Lower lobe of right lung (tissue), 2 donors: Measurements from ENCODE around the gene CCL11. TPM values are rescaled to one million over a fixed set of nuclear protein-coding genes. Genes with fewer than 3 reads are reported as not detected.

Experiments used
- ATAC-seq, 2 donors: fragments of 200-7000 bp; cut with Tn5 transposase; one replicate each; pipeline ENCODE4 v1.9.1; 2020 to 2022; ENCODE audit warnings: mild to moderate bottlenecking in 2 of 2, moderate library complexity in 2 of 2
- DNase-seq: peaks from one replicate; pipeline ENCODE4 v3.0.0-alpha.2; 2020
- H3K27ac ChIP-seq: fragments of 200-600 bp; one replicate; pipeline ENCODE4 v1.8.0; 2022
- H3K27me3 ChIP-seq: fragments of 200-600 bp; one replicate; pipeline ENCODE4 v1.8.0; 2022; ENCODE audit warnings: low read depth
- H3K36me3 ChIP-seq: fragments of 200-600 bp; one replicate; pipeline ENCODE4 v1.8.0; 2022; ENCODE audit warnings: mild to moderate bottlenecking
- H3K4me1 ChIP-seq: fragments of 200-600 bp; one replicate; pipeline ENCODE4 v1.8.0; 2022
- H3K4me3 ChIP-seq: fragments of 200-600 bp; one replicate; pipeline ENCODE4 v1.8.0; 2022; ENCODE audit warnings: mild to moderate bottlenecking
- H3K9me3 ChIP-seq: fragments of 200-600 bp; one replicate; pipeline ENCODE4 v1.8.0; 2022
- intact Hi-C: fragments of 100-400 bp; cut with DNase I; formaldehyde crosslinking; loops from one replicate; pipeline ENCODE4 v1.11.0; 2022
- total RNA-seq: library from RNA; stranded (reverse); fragmentation: NEBNext Ultra II Directional; extraction: Animal tissue kit (Norgen Biotek cat#: 25700); gene quantifications from one replicate; pipeline ENCODE4 v1.2.1, GENCODE V29; 2021
- TF ChIP-seq, protein P1 (sequence below): fragments of 200-600 bp; IDR thresholded peaks from one replicate; pipeline ENCODE4 v1.8.0; 2022; ENCODE audit warnings: antibody characterized with exemption, mild to moderate bottlenecking
- donor health status: DM: no; HTN: yes; CAD: no; lungs with severe emphysema.

The CCL11 gene
- total RNA-seq, 1 donor from 2014 or later = 1.1 TPM

- no peaks in the 10 kb centered on the region for H3K27me3 ChIP-seq
- H3K36me3 ChIP-seq = no peaks in the 10 kb centered on the region
- H3K4me1 ChIP-seq = peaks cover 86% of the 10 kb centered on the region
- intact Hi-C loops = no loop called here
- peak overlapping the region; percentile 71 for H3K27ac ChIP-seq
- DNase-seq (no peak), ATAC-seq (no peak)
- H3K9me3 ChIP-seq = no peaks in the 10 kb centered on the region
- TF ChIP-seq, protein P1, sequence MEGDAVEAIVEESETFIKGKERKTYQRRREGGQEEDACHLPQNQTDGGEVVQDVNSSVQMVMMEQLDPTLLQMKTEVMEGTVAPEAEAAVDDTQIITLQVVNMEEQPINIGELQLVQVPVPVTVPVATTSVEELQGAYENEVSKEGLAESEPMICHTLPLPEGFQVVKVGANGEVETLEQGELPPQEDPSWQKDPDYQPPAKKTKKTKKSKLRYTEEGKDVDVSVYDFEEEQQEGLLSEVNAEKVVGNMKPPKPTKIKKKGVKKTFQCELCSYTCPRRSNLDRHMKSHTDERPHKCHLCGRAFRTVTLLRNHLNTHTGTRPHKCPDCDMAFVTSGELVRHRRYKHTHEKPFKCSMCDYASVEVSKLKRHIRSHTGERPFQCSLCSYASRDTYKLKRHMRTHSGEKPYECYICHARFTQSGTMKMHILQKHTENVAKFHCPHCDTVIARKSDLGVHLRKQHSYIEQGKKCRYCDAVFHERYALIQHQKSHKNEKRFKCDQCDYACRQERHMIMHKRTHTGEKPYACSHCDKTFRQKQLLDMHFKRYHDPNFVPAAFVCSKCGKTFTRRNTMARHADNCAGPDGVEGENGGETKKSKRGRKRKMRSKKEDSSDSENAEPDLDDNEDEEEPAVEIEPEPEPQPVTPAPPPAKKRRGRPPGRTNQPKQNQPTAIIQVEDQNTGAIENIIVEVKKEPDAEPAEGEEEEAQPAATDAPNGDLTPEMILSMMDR = no peak
- H3K4me3 ChIP-seq = no peak overlapping the region
These were observed 32.4 kb upstream of the CCL11 start for GRCh38 chr17:34253139-34253525.

GRCh38 chr17:34254146-34254545, 31.4 kb upstream of the CCL11 start:
- no peaks in the 10 kb centered on the region for H3K36me3 ChIP-seq
- no peaks in the 10 kb centered on the region for H3K9me3 ChIP-seq
- H3K4me1 ChIP-seq = peaks cover 76% of the 10 kb centered on the region
- intact Hi-C loops = no loop called here
- DNase-seq = no peak
- ATAC-seq = peak; percentile 9 to 18
- peak overlapping the region; percentile 71 for H3K27ac ChIP-seq
- no peaks in the 10 kb centered on the region for H3K27me3 ChIP-seq
- TF ChIP-seq, protein P1 = no peak
- no peak overlapping the region for H3K4me3 ChIP-seq

DNA sequence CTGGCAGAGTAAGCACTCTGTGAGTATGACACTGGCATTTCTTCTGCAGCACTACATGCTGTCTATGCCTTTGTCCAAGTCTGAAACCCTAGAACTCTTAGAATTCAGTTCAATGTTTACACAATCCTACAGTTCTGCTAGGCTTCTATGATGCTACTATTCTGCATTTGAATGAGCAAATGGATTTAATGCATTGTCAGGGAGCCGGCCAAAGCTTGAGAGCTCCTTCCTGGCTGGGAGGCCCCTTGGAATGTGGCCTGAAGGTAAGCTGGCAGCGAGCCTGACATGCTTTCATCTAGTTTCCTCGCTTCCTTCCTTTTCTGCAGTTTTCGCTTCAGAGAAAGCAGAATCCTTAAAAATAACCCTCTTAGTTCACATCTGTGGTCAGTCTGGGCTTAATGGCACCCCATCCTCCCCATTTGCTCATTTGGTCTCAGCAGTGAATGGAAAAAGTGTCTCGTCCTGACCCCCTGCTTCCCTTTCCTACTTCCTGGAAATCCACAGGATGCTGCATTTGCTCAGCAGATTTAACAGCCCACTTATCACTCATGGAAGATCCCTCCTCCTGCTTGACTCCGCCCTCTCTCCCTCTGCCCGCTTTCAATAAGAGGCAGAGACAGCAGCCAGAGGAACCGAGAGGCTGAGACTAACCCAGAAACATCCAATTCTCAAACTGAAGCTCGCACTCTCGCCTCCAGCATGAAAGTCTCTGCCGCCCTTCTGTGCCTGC, 30.7 kb upstream of the CCL11 start, which contains the start of gene CCL2:
Gene CCL2, plus strand, starts transcription at position 635 of the 730 bp plus-strand sequence. Its CDS starts 65 bp downstream, at position 700.
- peaks cover 69% of the 10 kb centered on the region for H3K4me1 ChIP-seq

GRCh38 chr17:34255381-34255732, 30.2 kb upstream of the CCL11 start:
- TF ChIP-seq, protein P1 = no peak
- H3K36me3 ChIP-seq = no peaks in the 10 kb centered on the region
- peak overlapping the region; percentile 71 for H3K27ac ChIP-seq
- H3K4me3 ChIP-seq = peak overlapping the region; percentile 51
- no peaks in the 10 kb centered on the region for H3K9me3 ChIP-seq
- DNase-seq = no peak
- no peaks in the 10 kb centered on the region for H3K27me3 ChIP-seq
- no peak for ATAC-seq
- H3K4me1 ChIP-seq = peaks cover 64% of the 10 kb centered on the region
- intact Hi-C loops = no loop called here

More for the DNA sequence above, 30.7 kb upstream of the CCL11 start, which contains the start of gene CCL2:
- H3K36me3 ChIP-seq = no peaks in the 10 kb centered on the region
- peak; percentile 69 to 70 for ATAC-seq
- H3K27me3 ChIP-seq = no peaks in the 10 kb centered on the region
- H3K27ac ChIP-seq = peak within 1 kb of the TSS; percentile 71
- intact Hi-C loops = no loop called here
- TF ChIP-seq, protein P1 = no peak
- DNase-seq = peak; percentile 61
- no peaks in the 10 kb centered on the region for H3K9me3 ChIP-seq
- peak within 1 kb of the TSS; percentile 51 for H3K4me3 ChIP-seq

GRCh38 chr17:34255841-34256240, 29.7 kb upstream of the CCL11 start:
- intact Hi-C loops = no loop called here
- Histone ChIP-seq H3K4me3 (peak overlapping the region; percentile 51), H3K27ac (peak overlapping the region; percentile 71), H3K27me3 (no peaks in the 10 kb centered on the region), H3K36me3 (no peaks in the 10 kb centered on the region), H3K4me1 (peaks cover 59% of the 10 kb centered on the region), H3K9me3 (no peaks in the 10 kb centered on the region)
- TF ChIP-seq, protein P1 = no peak
- DNase-seq (no peak), ATAC-seq (no peak)
